MCF 10A (cell line): ENCODE results near the gene PFAS. TPM values are rescaled to one million over a fixed set of nuclear protein-coding genes. Genes with fewer than 3 reads are reported as not detected.

Source experiments
- BruUV-seq: library from RNA; stranded (reverse); fragments of 400-500 nt; replicated peaks from 2 replicates; lab custom pipeline; 2021; lab: Mats Ljungman, UMichigan
- CTCF ChIA-PET: fragments of 300-600 bp; sonication (Branson Sonifier 250); formaldehyde crosslinking; extraction: SDS; loops from one replicate; lab custom pipeline; 2021; ENCODE audit warnings: antibody characterized with exemption, inconsistent platforms; lab: Yijun Ruan, JAX
- POLR2A ChIA-PET: fragments of 300-600, 350-650 bp; sonication (Branson Sonifier 250); formaldehyde crosslinking; extraction: SDS; loops from one replicate; lab custom pipeline; 2020; ENCODE audit warnings: antibody characterized with exemption, inconsistent platforms; lab: Yijun Ruan, JAX
- DNase-seq: peaks from one replicate; pipeline ENCODE4 v3.0.0-alpha.2; 2018; ENCODE audit not compliant: unreplicated experiment
- H3K27ac Mint-ChIP-seq: one replicate; pipeline ENCODE4 v1.8.0; 2022; ENCODE audit warnings: mild to moderate bottlenecking, low read depth, mixed read lengths; ENCODE audit not compliant: unreplicated experiment
- H3K27me3 Mint-ChIP-seq: one replicate; pipeline ENCODE4 v1.8.0; 2022; ENCODE audit warnings: mixed read lengths; ENCODE audit not compliant: insufficient read depth, unreplicated experiment
- H3K36me3 Mint-ChIP-seq: one replicate; pipeline ENCODE4 v1.8.0; 2022; ENCODE audit warnings: mild to moderate bottlenecking, moderate library complexity, mixed read lengths; ENCODE audit not compliant: insufficient read depth, unreplicated experiment
- H3K4me1 Mint-ChIP-seq: one replicate; pipeline ENCODE4 v1.8.0; 2022; ENCODE audit warnings: mixed read lengths; ENCODE audit not compliant: insufficient read depth, unreplicated experiment
- H3K4me3 Mint-ChIP-seq: one replicate; pipeline ENCODE4 v1.8.0; 2022; ENCODE audit warnings: mild to moderate bottlenecking, moderate library complexity, mixed read lengths; ENCODE audit not compliant: unreplicated experiment
- H3K9me3 Mint-ChIP-seq: one replicate; pipeline ENCODE4 v1.8.0; 2022; ENCODE audit warnings: mixed read lengths; ENCODE audit not compliant: unreplicated experiment
- CTCF ChIP-seq: fragments of 200-600 bp; IDR thresholded peaks from one replicate; pipeline ENCODE4 v1.8.0; 2022; ENCODE audit warnings: antibody characterized with exemption, mild to moderate bottlenecking; ENCODE audit not compliant: unreplicated experiment
- intact Hi-C: fragments of 100-400 bp; cut with micrococcal nuclease; formaldehyde crosslinking; loops from 2 replicates; pipeline ENCODE4 v1.14.1; 2022
- total RNA-seq: library from RNA; stranded (reverse); gene quantifications from 2 replicates; pipeline ENCODE4 v1.2.3, GENCODE V29; 2022

Gene PFAS
- total RNA-seq, 1 experiment from 2014 or later = 66.2 TPM

DNA sequence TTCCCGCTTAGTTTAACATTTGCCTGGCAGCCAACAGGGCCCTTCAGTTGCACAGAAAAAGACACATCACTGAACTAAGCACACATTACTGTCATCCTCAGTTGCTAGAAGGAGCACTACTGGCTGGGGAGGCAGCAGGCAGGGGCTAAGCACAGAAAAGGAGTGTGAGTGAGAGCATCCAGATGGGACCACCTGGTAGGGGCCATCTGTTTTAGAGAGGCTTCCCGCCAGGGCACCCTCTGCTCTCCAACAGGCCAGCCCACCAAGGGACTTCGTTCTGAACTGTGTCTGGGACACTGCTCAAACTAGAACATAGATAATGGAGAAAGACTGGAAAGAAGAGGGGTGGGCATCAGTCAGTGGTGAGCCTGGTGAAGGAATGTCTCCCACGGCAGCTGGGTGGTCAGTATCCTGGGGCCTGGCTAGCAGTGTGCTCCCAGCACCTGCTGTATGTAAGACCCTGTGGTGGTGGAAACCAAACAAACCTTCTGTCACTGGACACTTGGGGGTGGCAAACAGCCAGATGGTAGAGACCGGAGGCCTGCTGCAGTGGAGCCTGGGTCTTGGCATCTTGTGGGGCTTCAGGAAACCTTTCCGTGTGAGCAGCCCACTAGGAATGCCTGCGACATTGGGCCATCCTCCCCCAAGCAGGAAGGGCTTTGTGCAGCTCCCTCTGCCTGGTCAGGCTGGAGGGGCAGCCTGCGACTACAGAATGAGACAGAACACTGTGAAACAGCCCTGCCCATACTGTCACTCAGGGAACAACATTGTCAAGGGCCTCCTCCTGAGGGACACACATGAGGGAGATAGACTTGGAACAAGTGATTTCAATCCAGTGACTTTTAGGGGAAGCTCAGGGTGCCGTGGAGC lies 26.6 kb downstream of the PFAS start:
- TF ChIP-seq CTCF = no peak
- POLR2A ChIA-PET = interaction anchor here (1.4 to 3.1 kb wide), 2 partner anchors 13 to 19 kb away, joined by 3 to 8 read pairs; partner anchors contain the start of gene RANGRF
- no peak overlapping the region for H3K27ac Mint-ChIP-seq
- no peaks in the 10 kb centered on the region for H3K9me3 Mint-ChIP-seq
- H3K27me3 Mint-ChIP-seq = no peaks in the 10 kb centered on the region
- CTCF ChIA-PET = no interaction called here
- H3K4me3 Mint-ChIP-seq = no peak overlapping the region
- no peaks in the 10 kb centered on the region for H3K36me3 Mint-ChIP-seq
- intact Hi-C loops = no loop called here
- H3K4me1 Mint-ChIP-seq = no peaks in the 10 kb centered on the region
- no peak for DNase-seq
- no TSS peak for BruUV-seq

- no peak for DNase-seq
- Mint-ChIP-seq H3K4me1 (no peaks in the 10 kb centered on the region), H3K9me3 (no peaks in the 10 kb centered on the region), H3K27ac (no peak overlapping the region), H3K27me3 (no peaks in the 10 kb centered on the region), H3K4me3 (no peak overlapping the region), H3K36me3 (no peaks in the 10 kb centered on the region)
- TF ChIP-seq CTCF = no peak
- intact Hi-C loops = no loop called here
- BruUV-seq = no TSS peak
- POLR2A ChIA-PET = interaction anchor here (1.1 kb wide), 1 partner anchor 11 kb away, joined by 4 read pairs; the partner anchor contains the start of gene RANGRF
- CTCF ChIA-PET = no interaction called here
Measured at GRCh38 chr17:8277317-8277716, 28.2 kb downstream of the PFAS start.

GRCh38 chr17:8282345-8282744 lies 33.3 kb downstream of the PFAS start:
- no peak for DNase-seq
- Mint-ChIP-seq H3K9me3 (no peaks in the 10 kb centered on the region), H3K27ac (no peak overlapping the region), H3K4me3 (no peak overlapping the region), H3K27me3 (no peaks in the 10 kb centered on the region), H3K4me1 (no peaks in the 10 kb centered on the region), H3K36me3 (no peaks in the 10 kb centered on the region)
- TF ChIP-seq CTCF = no peak
- BruUV-seq = no TSS peak
- CTCF ChIA-PET = no interaction called here
- POLR2A ChIA-PET = interaction anchor here (0.7 kb wide), 2 partner anchors 195 to 695 kb away, joined by 3 to 5 read pairs; partner anchors contain the start of gene ALOX12B
- intact Hi-C loops = no loop called here

- Mint-ChIP-seq H3K9me3 (no peaks in the 10 kb centered on the region), H3K27ac (no peak overlapping the region), H3K4me1 (no peaks in the 10 kb centered on the region), H3K27me3 (no peaks in the 10 kb centered on the region), H3K4me3 (no peak overlapping the region), H3K36me3 (no peaks in the 10 kb centered on the region)
- BruUV-seq = no TSS peak
- DNase-seq = no peak
- no peak for TF ChIP-seq CTCF
- intact Hi-C loops = no loop called here
- POLR2A ChIA-PET = interaction anchor here (0.7 kb wide), 1 partner anchor 22 kb away, joined by 3 read pairs; no protein-coding TSS in a partner anchor
- CTCF ChIA-PET = interaction anchor here (0.5 to 1.3 kb wide), 6 partner anchors 13 to 668 kb away, joined by 3 to 8 read pairs (median 4); no protein-coding TSS in a partner anchor
Measured at GRCh38 chr17:8283356-8283755, 34.3 kb downstream of the PFAS start.
